SK-N-MC (cell line): ENCODE data around the gene CYTH3.
"Not testable (repeated sequence)": the region's sequence is repeated elsewhere in the genome, so short reads cannot be mapped to it uniquely, and the experiment has no call there.

Source experiments
- DNase-seq: peaks from one replicate; pipeline ENCODE4 v3.0.0-alpha.2; 2011; ENCODE audit warnings: low read depth, low spot score
- H3K27ac ChIP-seq: fragments of 200-600 bp; sonication (generic); 2 replicates; pipeline ENCODE4 v1.5.1; 2016; ENCODE audit warnings: mixed run types
- H3K36me3 ChIP-seq: fragments of 200-600 bp; sonication (generic); 2 replicates; pipeline ENCODE4 v1.6.1; 2017; ENCODE audit warnings: antibody characterized with exemption, low read length, mixed read lengths; ENCODE audit not compliant: insufficient read depth
- H3K4me3 ChIP-seq: fragments of 200-600 bp; sonication (generic); 2 replicates; pipeline ENCODE4 v1.5.1; 2016
- H3K9ac ChIP-seq: fragments of 200-600 bp; sonication (generic); 2 replicates; pipeline ENCODE4 v1.8.0; 2017; ENCODE audit warnings: mixed run types, mixed read lengths; ENCODE audit not compliant: insufficient read length
- H3K9me3 ChIP-seq: fragments of 200-600 bp; sonication (generic); 2 replicates; pipeline ENCODE4 v1.6.1; 2017; ENCODE audit warnings: low read depth, mild to moderate bottlenecking, antibody characterized with exemption, low read length, moderate library complexity, mixed read lengths
- EZH2 ChIP-seq: fragments of 200-600 bp; sonication (generic); IDR thresholded peaks from one replicate; pipeline ENCODE4 v1.6.1; 2017; ENCODE audit warnings: antibody characterized with exemption
- FOXP2 ChIP-seq: optimal IDR thresholded peaks from 2 replicates; pipeline ENCODE3; 2011; ENCODE audit warnings: mild to moderate bottlenecking, moderate library complexity; ENCODE audit not compliant: insufficient read depth; ENCODE audit errors: extremely low read length, control extremely low read depth
- POLR2AphosphoS5 ChIP-seq: IDR thresholded peaks from 2 replicates; pipeline ENCODE4 v1.6.1; 2012; ENCODE audit warnings: mild to moderate bottlenecking, low read depth, low read length, borderline replicate concordance

Gene CYTH3

GRCh38 chr7:6284461-6285360 is 12.3 kb upstream of the CYTH3 start:
- no peak overlapping the region for H3K27ac ChIP-seq
- H3K9me3 ChIP-seq, result no peaks in the 10 kb centered on the region
- no peak overlapping the region for H3K4me3 ChIP-seq
- TF ChIP-seq FOXP2 (no peak), EZH2 (no peak), POLR2AphosphoS5 (no peak)
- H3K9ac ChIP-seq, result no peak overlapping the region
- no peaks in the 10 kb centered on the region for H3K36me3 ChIP-seq
- DNase-seq, result no peak

GRCh38 chr7:6284055-6284400 is 11.6 kb upstream of the CYTH3 start:
- no peak overlapping the region for H3K27ac ChIP-seq
- no peak overlapping the region for H3K9ac ChIP-seq
- TF ChIP-seq POLR2AphosphoS5, result no peak
- no peaks in the 10 kb centered on the region for H3K36me3 ChIP-seq
- no peak overlapping the region for H3K4me3 ChIP-seq
- DNase-seq, result no peak
- H3K9me3 ChIP-seq, result no peaks in the 10 kb centered on the region

DNA sequence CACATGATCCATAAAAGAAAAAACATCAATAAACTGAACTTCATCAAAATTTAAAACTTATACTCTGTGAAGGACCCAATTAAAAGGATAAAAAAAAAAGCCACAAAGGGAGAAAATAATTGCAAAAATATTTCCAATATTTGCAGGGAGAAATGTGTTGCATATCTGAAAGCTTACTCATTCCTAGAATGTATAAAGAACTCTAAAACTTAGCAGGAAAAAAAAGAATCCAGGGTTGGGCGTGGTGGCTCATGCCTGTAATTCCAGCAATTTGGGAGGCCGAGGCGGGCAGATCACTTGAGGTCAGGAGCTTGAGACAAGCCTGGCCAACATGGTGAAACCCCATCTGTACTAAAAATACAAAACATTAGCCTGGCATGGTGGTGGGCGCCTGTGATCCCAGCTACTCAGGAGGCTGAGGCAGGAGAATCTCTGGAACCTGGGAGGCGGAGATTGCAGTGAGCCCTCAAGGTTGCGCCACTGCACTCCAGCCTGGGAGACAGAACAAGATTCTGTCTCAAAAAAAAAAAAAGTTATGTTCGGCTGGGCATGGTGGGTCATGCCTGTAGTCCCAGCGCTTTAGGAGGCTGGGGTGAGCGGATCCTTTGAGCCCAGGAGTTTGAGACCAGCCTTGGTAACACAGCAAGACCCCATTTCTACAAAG is 11.1 kb upstream of the CYTH3 start:
- H3K36me3 ChIP-seq, DNase-seq, H3K9me3 ChIP-seq, H3K4me3 ChIP-seq, H3K9ac ChIP-seq, H3K27ac ChIP-seq: not testable (repeated sequence)

DNA sequence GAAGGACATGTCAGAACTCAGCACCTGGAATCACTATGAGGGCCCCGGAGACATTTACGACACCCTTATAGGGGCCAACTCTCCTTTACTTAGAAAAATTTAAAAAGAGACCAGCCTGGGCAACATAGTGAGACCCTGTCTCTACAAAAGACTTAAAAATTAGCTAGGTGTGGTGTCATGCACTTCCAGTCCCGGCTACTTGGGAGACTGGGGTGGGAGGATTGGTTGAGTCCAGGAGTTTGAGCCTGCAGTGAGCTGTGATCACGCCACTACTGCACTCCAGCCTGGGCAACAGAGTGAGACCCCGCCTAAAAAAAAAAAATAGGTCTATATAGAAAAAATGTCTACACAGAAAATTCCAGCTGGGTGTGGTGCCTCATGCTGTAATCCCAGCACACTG is 7.5 kb upstream of the CYTH3 start:
- H3K9ac ChIP-seq, result no peak overlapping the region
- no peak overlapping the region for H3K4me3 ChIP-seq
- no peaks in the 10 kb centered on the region for H3K36me3 ChIP-seq
- H3K9me3 ChIP-seq, result no peaks in the 10 kb centered on the region
- TF ChIP-seq EZH2, result no peak
- TF ChIP-seq POLR2AphosphoS5, result no peak
- TF ChIP-seq FOXP2, result no peak
- no peak overlapping the region for H3K27ac ChIP-seq
- DNase-seq, result no peak

DNA sequence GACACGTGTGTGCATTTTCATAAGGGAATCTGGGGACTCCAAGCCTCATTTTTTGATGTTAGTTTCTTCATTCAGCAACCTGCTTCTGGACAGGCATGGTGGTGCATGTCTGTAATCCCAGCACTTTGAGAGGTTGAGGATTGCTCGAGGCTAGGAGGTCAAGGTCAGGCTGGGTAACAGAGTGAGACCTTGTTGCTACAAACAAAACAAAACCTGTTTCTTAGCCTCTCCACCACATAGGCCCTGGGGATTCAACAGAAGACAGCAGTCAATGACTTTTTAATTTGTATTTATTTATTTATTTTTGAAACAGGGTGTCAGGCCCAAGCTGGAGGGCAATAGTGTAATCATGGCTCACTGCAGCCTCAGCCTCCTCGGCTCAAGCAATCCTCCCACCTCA is 6.9 kb upstream of the CYTH3 start:
- DNase-seq, result no peak
- Histone ChIP-seq H3K9ac (no peak overlapping the region), H3K9me3 (no peaks in the 10 kb centered on the region), H3K27ac (no peak overlapping the region), H3K36me3 (no peaks in the 10 kb centered on the region), H3K4me3 (no peak overlapping the region)
- TF ChIP-seq FOXP2, result no peak
- no peak for TF ChIP-seq POLR2AphosphoS5
- TF ChIP-seq EZH2, result no peak

DNA sequence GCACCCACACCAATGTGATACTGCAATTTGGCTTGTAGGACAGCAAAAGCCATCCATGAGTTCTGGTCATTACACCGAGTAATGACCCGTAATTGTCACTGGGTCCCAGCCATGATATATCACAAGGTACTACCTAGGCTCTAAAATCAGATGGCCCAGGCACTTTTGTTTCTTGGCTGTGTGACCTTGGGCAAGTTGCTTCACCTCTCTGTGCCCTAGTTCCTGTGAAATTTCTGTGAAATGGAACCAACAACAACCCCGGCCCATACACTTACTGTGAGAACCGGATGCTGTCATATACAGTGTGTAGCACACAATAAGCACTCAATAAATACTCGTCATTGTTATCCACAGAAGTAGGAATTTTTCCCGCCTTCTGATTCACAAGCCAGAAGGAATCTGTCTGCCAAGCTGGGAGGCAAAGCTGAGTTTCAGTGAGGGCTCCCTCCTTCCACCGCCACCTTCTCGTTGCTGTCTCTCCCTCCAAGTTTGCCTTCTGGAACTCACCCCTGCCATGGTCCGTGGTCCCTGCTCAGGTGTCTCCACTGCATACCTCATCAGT is 6.4 kb upstream of the CYTH3 start:
- no peak for DNase-seq
- Histone ChIP-seq H3K9me3 (no peaks in the 10 kb centered on the region), H3K9ac (no peak overlapping the region), H3K27ac (no peak overlapping the region), H3K4me3 (no peak overlapping the region), H3K36me3 (no peaks in the 10 kb centered on the region)
- no peak for TF ChIP-seq EZH2
- TF ChIP-seq FOXP2, result no peak
- TF ChIP-seq POLR2AphosphoS5, result no peak

DNA sequence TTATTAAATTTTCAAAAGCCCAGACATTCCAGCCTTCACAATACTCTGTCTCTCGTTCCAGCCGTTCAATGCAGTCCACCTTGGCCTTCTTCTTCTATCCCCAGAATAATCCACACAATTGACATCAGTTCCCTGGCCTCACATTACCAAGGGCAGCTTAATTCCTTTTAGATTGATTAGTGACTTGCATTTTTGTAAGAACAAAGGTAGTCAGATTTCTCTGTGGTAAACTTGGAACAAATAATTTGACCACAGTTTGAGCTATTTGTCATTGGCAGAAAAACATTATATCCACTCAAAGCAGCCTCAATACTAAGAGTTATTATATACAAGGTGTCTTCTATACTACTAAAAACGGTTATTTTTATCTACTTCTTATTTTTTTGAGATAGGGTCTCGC is 5.1 kb upstream of the CYTH3 start:
- Histone ChIP-seq H3K36me3 (no peaks in the 10 kb centered on the region), H3K9ac (no peak overlapping the region), H3K4me3 (no peak overlapping the region), H3K27ac (no peak overlapping the region), H3K9me3 (no peaks in the 10 kb centered on the region)
- TF ChIP-seq FOXP2 (no peak), EZH2 (no peak), POLR2AphosphoS5 (no peak)
- no peak for DNase-seq

DNA sequence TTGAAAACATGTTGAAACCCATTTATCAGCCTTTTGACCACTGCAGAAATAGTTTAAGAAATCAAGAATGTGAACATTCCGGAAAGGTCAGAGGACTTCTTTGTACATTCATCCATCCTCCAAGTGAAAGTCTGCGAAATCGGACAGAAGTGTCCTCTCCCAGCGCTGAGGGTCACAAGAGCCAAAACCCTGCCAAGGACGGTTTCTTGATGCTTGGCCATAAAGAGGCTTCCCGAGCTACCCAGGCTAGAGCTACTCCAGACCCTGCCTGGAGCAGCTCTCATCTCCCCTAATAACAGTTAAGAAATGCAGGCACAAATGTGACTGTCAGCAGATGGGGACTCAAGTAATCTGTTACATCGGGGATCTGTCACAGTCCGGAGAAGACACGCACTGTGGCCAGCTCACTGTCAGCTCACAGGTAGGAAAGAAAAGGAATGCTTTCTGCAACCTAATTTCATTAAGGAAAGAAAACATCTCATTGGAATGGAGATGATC is 4.5 kb upstream of the CYTH3 start:
- H3K36me3 ChIP-seq, result no peaks in the 10 kb centered on the region
- DNase-seq, result no peak

More for the DNA sequence above, 4.5 kb upstream of the CYTH3 start:
- no peak overlapping the region for H3K9ac ChIP-seq
- no peak overlapping the region for H3K27ac ChIP-seq
- TF ChIP-seq EZH2, result no peak
- no peak overlapping the region for H3K4me3 ChIP-seq
- H3K9me3 ChIP-seq, result no peaks in the 10 kb centered on the region
